NCI-H345 treated with DMSO at 0.1 percent for 48 hours (cell line): ENCODE results near the gene SGSH.
"Not testable (repeated sequence)": the region's sequence is repeated elsewhere in the genome, so short reads cannot be mapped to it uniquely, and the experiment has no call there.

ENCODE experiments used
- DNase-seq: peaks from one replicate; lab custom pipeline; 2025; ENCODE audit not compliant: unreplicated experiment; lab: John Stamatoyannopoulos, UW

Gene SGSH

DNA sequence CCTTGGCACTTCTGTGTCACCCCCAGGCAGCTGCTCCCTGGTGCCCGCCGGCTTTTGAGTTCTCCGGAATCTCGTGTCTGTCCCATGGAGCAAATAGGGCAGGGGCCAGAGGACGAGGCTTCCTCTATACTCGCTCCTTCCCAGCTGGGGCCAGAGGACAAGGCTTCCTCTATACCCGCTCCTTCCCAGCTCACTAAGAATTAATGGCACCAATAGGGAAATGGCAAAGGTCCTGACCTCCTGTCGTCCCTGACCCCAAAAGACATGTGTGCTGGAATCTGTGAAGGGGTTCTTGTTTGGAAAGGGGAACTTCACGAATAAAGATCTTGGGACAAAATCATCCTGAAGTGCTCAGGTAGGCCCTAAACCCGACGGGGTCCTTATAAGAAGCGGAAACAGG, 7.6 kb downstream of the SGSH start:
- DNase-seq = no peak

GRCh38 chr17:80212109-80212508, 8.0 kb downstream of the SGSH start:
- no peak for DNase-seq

GRCh38 chr17:80210348-80211108, 9.6 kb downstream of the SGSH start:
- no peak for DNase-seq

- no peak for DNase-seq
These were observed 10.4 kb downstream of the SGSH start for GRCh38 chr17:80209765-80210164.

DNA sequence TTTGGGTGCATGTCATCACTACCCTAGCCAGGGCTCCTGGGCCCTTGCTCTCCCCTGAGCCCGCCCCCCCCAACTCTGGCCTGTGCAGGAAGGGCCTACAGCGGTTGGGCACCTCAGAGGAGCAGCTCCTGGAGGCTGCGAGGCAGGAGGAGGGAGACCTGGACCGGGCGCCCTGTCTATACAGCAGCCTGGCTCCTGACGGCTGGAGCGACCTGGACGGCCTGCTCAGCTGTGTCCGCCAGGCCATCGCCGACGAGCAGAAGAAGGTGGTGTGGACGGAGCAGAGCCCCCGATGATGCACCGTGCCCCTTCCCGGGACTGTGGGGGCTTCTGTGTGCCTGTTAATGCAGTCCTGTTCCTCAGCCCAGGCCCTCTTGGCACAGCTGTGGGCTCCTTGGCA, 12.1 kb downstream of the SGSH start:
- DNase-seq = no peak

- DNase-seq = no peak
These were observed 14.3 kb downstream of the SGSH start for GRCh38 chr17:80205811-80206210.

DNA sequence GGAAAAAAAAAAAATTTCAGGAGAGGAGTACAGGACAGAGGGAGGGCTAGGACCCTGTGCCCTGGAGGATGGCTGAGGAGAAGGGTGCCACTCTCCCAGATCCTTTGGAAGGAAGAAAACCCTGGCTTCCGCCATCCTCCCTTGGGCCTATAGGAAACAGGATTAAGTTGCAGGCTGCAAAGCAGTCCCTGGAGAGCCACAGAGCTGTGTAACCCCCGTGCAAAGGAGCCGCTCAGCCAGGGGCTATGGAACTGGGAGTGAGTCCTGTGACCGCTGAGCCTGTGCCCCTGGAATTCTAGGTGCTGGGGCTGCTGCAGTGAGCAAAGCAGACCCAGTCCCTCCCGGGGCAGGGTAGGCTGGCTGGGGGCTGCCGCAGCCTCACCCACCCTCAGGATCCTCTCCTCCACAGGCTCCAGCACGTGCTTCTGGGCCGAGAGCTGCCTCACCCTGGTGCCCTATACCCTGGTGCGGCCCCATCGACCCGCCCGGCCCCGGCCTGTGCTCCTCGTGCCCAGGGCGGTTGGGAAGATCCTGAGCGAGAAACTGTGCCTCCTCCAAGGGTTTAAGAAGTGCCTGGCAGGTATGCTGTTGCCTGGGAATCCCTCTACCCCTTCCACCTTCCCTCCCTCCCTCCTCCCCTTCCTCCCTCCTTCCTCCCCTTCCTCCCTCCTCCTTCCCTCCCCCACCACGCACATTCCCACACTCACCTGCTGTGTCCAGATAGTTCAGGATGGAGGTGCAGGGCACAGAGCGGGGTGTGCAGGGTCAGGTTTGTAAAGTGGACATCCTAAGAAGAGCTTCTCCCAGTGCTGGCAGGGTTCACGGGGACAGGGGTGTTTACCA, 15.3 kb downstream of the SGSH start:
- no peak for DNase-seq

GRCh38 chr17:80203471-80203963, 16.6 kb downstream of the SGSH start:
- no peak for DNase-seq

DNA sequence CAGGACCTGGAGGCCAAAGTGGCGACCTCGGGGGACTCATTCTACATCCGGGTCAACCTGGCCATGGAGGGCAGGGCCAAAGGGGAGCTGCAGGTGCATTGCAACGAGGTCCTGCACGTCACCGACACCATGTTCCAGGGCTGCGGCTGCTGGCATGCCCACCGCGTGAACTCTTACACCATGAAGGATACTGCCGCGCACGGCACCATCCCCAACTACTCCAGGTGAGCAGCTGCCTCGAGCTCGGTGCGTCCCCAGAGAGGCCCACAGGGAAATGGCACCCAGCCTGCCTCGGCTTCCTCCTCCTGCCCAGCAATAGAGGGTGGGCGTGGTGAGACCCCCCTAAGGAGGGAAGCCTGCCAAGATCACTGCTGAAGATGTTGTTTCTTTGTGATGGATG, 17.9 kb downstream of the SGSH start:
- DNase-seq = no peak

- DNase-seq = no peak
These were observed 18.7 kb downstream of the SGSH start for GRCh38 chr17:80201446-80201845.

- not testable (repeated sequence) for DNase-seq
These were observed 20.8 kb downstream of the SGSH start for GRCh38 chr17:80199295-80199694.

DNA sequence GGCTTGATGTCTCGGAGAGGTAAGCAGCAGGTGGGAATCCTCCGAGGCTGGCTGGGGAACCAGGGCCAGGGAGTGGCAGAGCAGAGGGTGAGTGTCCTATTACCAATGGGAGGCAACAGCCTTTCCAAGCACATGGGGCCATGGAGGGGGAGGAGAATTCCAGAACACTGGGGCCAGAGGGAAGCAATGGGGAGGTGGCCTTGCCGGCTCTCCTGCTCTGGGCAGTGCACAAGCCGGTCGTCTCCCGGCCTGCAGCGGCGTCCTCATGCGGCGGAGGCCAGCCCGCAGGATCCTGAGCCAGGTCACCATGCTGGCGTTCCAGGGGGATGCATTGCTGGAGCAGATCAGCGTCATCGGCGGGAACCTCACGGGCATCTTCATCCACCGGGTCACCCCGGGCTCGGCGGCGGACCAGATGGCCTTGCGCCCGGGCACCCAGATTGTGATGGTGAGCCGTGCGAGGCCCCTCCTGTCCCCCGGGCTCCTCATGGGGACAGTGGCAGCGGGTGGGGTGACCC, 21.9 kb downstream of the SGSH start:
- DNase-seq = no peak

GRCh38 chr17:80196652-80197051, 23.5 kb downstream of the SGSH start:
- DNase-seq = no peak

DNA sequence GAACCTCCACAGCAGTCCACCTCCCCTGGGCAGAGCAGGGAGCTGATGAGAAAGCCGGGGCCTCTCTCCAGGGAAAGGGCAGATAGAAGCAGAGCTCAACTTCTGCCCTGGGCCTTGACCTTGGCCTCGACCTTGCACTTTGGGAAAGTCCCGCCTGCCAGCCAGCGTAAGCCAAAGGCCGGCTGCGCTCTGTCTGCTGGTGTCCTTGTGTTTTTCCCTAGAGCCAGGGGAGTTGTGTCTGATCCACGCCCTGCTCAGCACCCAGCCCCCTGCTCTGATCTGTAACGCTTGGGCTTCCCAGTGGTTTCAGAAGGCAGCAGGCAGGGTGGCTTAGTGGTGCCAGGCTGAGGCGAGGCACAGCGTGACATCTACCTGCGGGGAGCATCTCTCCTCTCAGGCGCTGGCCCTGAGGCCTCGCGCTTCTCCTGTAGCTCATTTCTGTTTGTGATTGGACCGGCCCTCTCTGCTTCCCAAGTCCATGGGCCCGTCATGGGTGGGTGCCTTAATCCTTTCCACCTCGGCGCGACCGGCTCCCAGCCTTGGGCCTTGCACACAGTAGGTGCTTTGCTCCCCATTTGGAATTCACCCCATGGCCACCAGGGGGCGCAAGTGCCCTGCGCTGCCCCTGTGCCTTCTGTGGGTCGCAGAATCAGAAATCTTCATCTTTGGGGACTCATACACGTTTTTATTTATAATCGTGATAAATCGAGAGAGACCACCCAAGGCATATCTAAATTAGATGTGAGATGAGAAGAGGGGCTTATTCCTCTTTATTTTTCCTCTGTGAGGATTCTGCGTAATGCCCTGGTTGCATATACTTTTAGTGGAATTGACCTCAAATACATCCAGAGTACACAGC, 24.2 kb downstream of the SGSH start:
- DNase-seq = no peak

DNA sequence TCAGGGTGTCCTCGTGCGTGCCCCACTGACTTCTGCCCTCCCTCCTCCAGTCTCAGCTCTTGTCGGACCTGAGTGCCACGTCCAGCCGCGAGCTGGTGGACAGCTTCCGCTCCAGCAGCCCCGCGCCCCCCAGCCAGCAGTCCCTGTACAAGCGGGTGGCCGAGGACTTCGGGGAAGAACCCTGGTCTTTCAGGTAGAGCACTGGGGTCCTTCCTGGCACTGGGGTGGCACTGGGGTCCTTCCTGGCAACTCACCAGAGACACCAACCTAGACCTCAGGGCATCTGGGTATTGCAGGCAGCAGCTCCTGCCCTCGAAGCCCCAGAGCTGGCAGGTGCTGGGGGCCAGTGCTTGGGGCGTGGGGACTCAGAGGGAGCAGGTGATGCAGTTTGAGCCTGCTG, 25.0 kb downstream of the SGSH start:
- no peak for DNase-seq

- DNase-seq = no peak
These were observed 28.1 kb downstream of the SGSH start for GRCh38 chr17:80191865-80192661.

DNA sequence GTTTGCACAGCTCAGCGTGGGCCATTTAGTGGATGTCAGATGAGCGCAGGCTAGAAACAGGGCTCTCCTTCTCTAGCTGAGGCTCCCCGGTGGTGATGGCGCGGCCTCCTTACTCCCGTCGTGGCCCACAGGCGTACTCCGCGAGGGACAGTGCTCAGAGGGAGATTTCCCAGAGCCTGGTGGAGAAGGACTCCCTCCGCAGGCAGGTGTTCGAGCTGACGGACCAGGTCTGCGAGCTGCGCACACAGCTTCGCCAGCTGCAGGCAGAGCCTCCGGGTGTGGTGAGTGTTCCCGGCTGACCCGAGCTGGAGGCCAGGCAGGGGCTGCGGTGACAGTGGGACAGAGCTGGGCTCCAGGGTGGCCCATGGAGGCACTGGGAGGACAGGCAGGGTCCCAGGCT, 28.9 kb downstream of the SGSH start:
- no peak for DNase-seq

- no peak for DNase-seq
These were observed 29.4 kb downstream of the SGSH start for GRCh38 chr17:80190716-80191115.

DNA sequence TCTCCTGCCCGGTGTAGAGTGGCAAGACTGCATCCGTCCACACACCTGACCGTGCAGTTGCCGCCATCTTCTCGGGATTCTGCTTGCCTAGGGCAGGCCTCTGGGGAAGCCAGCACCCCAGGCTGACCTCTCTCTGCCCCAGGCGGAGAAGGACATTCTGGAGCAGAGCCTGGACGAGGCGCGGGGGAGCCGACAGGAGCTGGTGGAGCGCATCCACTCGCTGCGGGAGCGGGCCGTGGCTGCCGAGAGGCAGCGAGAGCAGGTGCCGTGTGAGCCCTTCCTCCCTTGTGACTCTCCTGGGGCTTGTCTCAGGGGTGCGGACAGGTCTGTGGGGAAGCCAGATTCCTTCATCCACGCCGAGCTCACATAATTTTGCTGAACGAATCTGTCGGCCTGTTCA, 30.5 kb downstream of the SGSH start:
- no peak for DNase-seq

- DNase-seq = no peak
These were observed 32.6 kb downstream of the SGSH start for GRCh38 chr17:80187515-80187941.
